ENCODE measurements around the gene WDR70. TPM values are rescaled to one million over a fixed set of nuclear protein-coding genes. Genes with fewer than 3 reads are reported as not detected.

The WDR70 gene
- total RNA-seq, 1 experiment from 2014 or later = 78.2 TPM

GRCh38 chr5:37549411-37549810, 170.3 kb downstream of the WDR70 start:
- BruUV-seq (replicated peaks) = no TSS peak
- Histone ChIP-seq H3K36me3 (ENCODE audit: low read depth) (no peaks in the 10 kb centered on the region), H3K27me3 (ENCODE audit: insufficient read depth, low read depth) (no peaks in the 10 kb centered on the region), H3K9me3 (ENCODE audit: insufficient read depth, low read depth) (no peaks in the 10 kb centered on the region; the same call in 1 of the 2 replicates), H3K4me1 (replicated peaks; ENCODE audit: insufficient read depth) (no peaks in the 10 kb centered on the region), H3K27ac (no peak overlapping the region), H3K4me3 (no peak overlapping the region), H2AFZ (no peak overlapping the region), H3K4me2 (no peak overlapping the region), H3K79me2 (ENCODE audit: low read depth) (no peaks in the 10 kb centered on the region), H3K9me2 (ENCODE audit: insufficient read depth) (peaks cover 9% of the 10 kb centered on the region; the same call in 1 of the 2 replicates), H4K20me1 (ENCODE audit: insufficient read depth) (0 out of 2 replicates have a peak, but pooled peaks cover 4% of the 10 kb centered on the region), H3F3A (ENCODE audit: insufficient read depth, low read depth) (no peaks in the 10 kb centered on the region)
- ChIA-PET CTCF (no interaction called here), POLR2A (ENCODE audit: unreplicated experiment) (interaction anchor here (0.7 kb wide), 1 partner anchor 154 kb away, joined by 9 read pairs; no protein-coding TSS in a partner anchor)
- intact Hi-C loops (cut with micrococcal nuclease; ENCODE audit: unreplicated experiment) = no loop called here
- TF ChIP-seq EZH2 (IDR thresholded peaks at IDR 0.05; ENCODE audit: low read depth) (no peak), CTCF (conservative IDR thresholded peaks at IDR 0.05) (no peak)
- no peak for DNase-seq

- Histone ChIP-seq H3K27ac (no peak overlapping the region), H3K9me3 (ENCODE audit: insufficient read depth, low read depth) (no peaks in the 10 kb centered on the region; the same call in 1 of the 2 replicates), H3K4me3 (no peak overlapping the region), H3K9me2 (ENCODE audit: insufficient read depth) (peaks cover 9% of the 10 kb centered on the region; the same call in 1 of the 2 replicates), H3K36me3 (ENCODE audit: low read depth) (no peaks in the 10 kb centered on the region), H3F3A (ENCODE audit: insufficient read depth, low read depth) (no peaks in the 10 kb centered on the region), H2AFZ (no peak overlapping the region), H3K4me1 (replicated peaks; ENCODE audit: insufficient read depth) (no peaks in the 10 kb centered on the region), H4K20me1 (ENCODE audit: insufficient read depth) (0 out of 2 replicates have a peak, but pooled peaks cover 4% of the 10 kb centered on the region), H3K4me2 (no peak overlapping the region), H3K79me2 (ENCODE audit: low read depth) (no peaks in the 10 kb centered on the region), H3K27me3 (ENCODE audit: insufficient read depth, low read depth) (no peaks in the 10 kb centered on the region)
- ChIA-PET CTCF (no interaction called here), POLR2A (ENCODE audit: unreplicated experiment) (no interaction called here)
- DNase-seq = no peak
- intact Hi-C loops (cut with micrococcal nuclease; ENCODE audit: unreplicated experiment) = no loop called here
- no TSS peak for BruUV-seq (replicated peaks)
- TF ChIP-seq CTCF (conservative IDR thresholded peaks at IDR 0.05) = no peak
- TF ChIP-seq EZH2 (IDR thresholded peaks at IDR 0.05; ENCODE audit: low read depth) = no peak
Observed at GRCh38 chr5:37552161-37552560, 173.0 kb downstream of the WDR70 start.

GRCh38 chr5:37552770-37553719, 173.9 kb downstream of the WDR70 start:
- no peaks in the 10 kb centered on the region; the same call in 1 of the 2 replicates for H3K9me3 ChIP-seq (ENCODE audit: insufficient read depth, low read depth)
- H3K4me3 ChIP-seq = no peak overlapping the region
- ChIA-PET POLR2A (ENCODE audit: unreplicated experiment) (no interaction called here), CTCF (no interaction called here)
- no peaks in the 10 kb centered on the region for H3K4me1 ChIP-seq (replicated peaks; ENCODE audit: insufficient read depth)
- H3K27ac ChIP-seq = no peak overlapping the region
- no peaks in the 10 kb centered on the region for H3K79me2 ChIP-seq (ENCODE audit: low read depth)
- intact Hi-C loops (cut with micrococcal nuclease; ENCODE audit: unreplicated experiment) = no loop called here
- H4K20me1 ChIP-seq (ENCODE audit: insufficient read depth) = 0 out of 2 replicates have a peak, but pooled peaks cover 4% of the 10 kb centered on the region
- no peaks in the 10 kb centered on the region for H3F3A ChIP-seq (ENCODE audit: insufficient read depth, low read depth)
- peaks cover 9% of the 10 kb centered on the region; the same call in 1 of the 2 replicates for H3K9me2 ChIP-seq (ENCODE audit: insufficient read depth)
- DNase-seq = no peak
- no peak overlapping the region for H2AFZ ChIP-seq
- TF ChIP-seq EZH2 (IDR thresholded peaks at IDR 0.05; ENCODE audit: low read depth) = no peak
- no peak for TF ChIP-seq CTCF (conservative IDR thresholded peaks at IDR 0.05)
- H3K27me3 ChIP-seq (ENCODE audit: insufficient read depth, low read depth) = no peaks in the 10 kb centered on the region
- H3K4me2 ChIP-seq = no peak overlapping the region
- no TSS peak for BruUV-seq (replicated peaks)
- no peaks in the 10 kb centered on the region for H3K36me3 ChIP-seq (ENCODE audit: low read depth)

Measured in PC-9 (cell line).